Measurements from ENCODE around the gene QRFP.

DNA sequence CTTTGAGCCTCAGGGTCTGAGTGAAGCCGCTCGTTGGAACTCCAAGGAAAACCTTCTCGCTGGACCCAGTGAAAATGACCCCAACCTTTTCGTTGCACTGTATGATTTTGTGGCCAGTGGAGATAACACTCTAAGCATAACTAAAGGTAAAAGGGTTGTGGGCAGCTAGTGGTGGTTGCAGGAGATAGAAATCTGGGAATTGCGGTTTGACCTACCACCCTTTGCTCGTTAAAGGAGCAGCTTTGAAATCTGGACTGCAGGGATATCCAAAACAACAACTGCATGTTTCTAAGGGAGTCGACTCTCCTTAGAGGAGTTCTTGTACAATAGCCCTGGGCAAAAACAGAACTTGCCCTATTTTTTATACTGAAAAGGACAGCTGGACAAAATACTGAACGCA lies 42.5 kb downstream of the QRFP start:
- TF ChIP-seq SIN3A (IDR thresholded peaks at IDR 0.05; ENCODE audit: low read depth) (no peak), POLR2A (IDR thresholded peaks at IDR 0.05; ENCODE audit: borderline replicate concordance, extremely low read depth, insufficient read depth, insufficient read length) (no peak), ATF3 (IDR thresholded peaks at IDR 0.05) (no peak), EGR1 (IDR thresholded peaks at IDR 0.05; ENCODE audit: low read depth) (no peak), SP1 (IDR thresholded peaks at IDR 0.05; ENCODE audit: low read depth) (no peak), EZH2 (IDR thresholded peaks at IDR 0.05) (no peak)
- TF ChIP-seq, protein P1, sequence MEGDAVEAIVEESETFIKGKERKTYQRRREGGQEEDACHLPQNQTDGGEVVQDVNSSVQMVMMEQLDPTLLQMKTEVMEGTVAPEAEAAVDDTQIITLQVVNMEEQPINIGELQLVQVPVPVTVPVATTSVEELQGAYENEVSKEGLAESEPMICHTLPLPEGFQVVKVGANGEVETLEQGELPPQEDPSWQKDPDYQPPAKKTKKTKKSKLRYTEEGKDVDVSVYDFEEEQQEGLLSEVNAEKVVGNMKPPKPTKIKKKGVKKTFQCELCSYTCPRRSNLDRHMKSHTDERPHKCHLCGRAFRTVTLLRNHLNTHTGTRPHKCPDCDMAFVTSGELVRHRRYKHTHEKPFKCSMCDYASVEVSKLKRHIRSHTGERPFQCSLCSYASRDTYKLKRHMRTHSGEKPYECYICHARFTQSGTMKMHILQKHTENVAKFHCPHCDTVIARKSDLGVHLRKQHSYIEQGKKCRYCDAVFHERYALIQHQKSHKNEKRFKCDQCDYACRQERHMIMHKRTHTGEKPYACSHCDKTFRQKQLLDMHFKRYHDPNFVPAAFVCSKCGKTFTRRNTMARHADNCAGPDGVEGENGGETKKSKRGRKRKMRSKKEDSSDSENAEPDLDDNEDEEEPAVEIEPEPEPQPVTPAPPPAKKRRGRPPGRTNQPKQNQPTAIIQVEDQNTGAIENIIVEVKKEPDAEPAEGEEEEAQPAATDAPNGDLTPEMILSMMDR (IDR thresholded peaks at IDR 0.05 in 2 of 3, conservative IDR thresholded peaks at IDR 0.05 in 1 of 3; ENCODE audit: borderline replicate concordance in 1 of 3, insufficient read depth in 1 of 3, low read depth in 2 of 3, low read length in 2 of 3) = no peak
